CD14-positive monocyte (primary cell): Measurements from ENCODE around the gene RTF2. TPM values are rescaled to one million over a fixed set of nuclear protein-coding genes. Genes with fewer than 3 reads are reported as not detected.

Experiments used
- DNase-seq, 3 donors: peaks; one replicate each; pipeline ENCODE4 v3.0.0-alpha.2; 2011 to 2022
- H2AFZ ChIP-seq: 2 replicates; pipeline ENCODE4 v1.6.0; 2012; ENCODE audit warnings: mild to moderate bottlenecking, low read depth, low read length, inconsistent platforms; ENCODE audit not compliant: insufficient read depth, poor library complexity, severe bottlenecking
- H3K27ac ChIP-seq, 2 donors: 1 replicate in 1 of 2; 2 replicates in 1 of 2; pipeline ENCODE4 v1.5.1; 2012 to 2013; ENCODE audit warnings: low read length in 2 of 2, control low read depth in 1 of 2, inconsistent platforms in 1 of 2, low read depth in 1 of 2, mild to moderate bottlenecking in 1 of 2
- H3K27me3 ChIP-seq, 2 donors: one replicate each; pipeline versions ENCODE4 v1.6.0 to v1.6.1; 2011 to 2013; ENCODE audit warnings: low read length in 2 of 2; ENCODE audit not compliant: control insufficient read depth in 2 of 2, insufficient read depth in 2 of 2
- H3K36me3 ChIP-seq, 2 donors: replicated peaks in 1 of 2; 1 replicate in 1 of 2; 2 replicates in 1 of 2; pipeline versions ENCODE4 v1.5.1 to v1.6.1; 2012 to 2013; ENCODE audit warnings: low read length in 2 of 2, control low read depth in 1 of 2, inconsistent platforms in 1 of 2, mild to moderate bottlenecking in 1 of 2; ENCODE audit not compliant: insufficient read depth in 2 of 2, control insufficient read depth in 1 of 2
- H3K4me1 ChIP-seq, 2 donors: 1 replicate in 1 of 2; 2 replicates in 1 of 2; pipeline versions ENCODE4 v1.5.1 to v1.6.1; 2012 to 2013; ENCODE audit warnings: low read length in 2 of 2, control low read depth in 1 of 2, inconsistent platforms in 1 of 2, mild to moderate bottlenecking in 1 of 2, moderate library complexity in 1 of 2; ENCODE audit not compliant: insufficient read depth in 2 of 2, control insufficient read depth in 1 of 2
- H3K4me2 ChIP-seq: replicated peaks from 2 replicates; pipeline ENCODE3; 2012; ENCODE audit warnings: low read length, moderate library complexity, mild to moderate bottlenecking; ENCODE audit not compliant: poor library complexity, severe bottlenecking; ENCODE audit errors: extremely low read depth
- H3K4me3 ChIP-seq, 3 experiments: fragments of 200-600 bp in 1 of 3; sonication (generic) in 1 of 3; replicated peaks in 1 of 3; 1 replicate in 2 of 3; 2 replicates in 1 of 3; pipeline ENCODE4 v1.5.1; 2011 to 2013; ENCODE audit warnings: low read length in 3 of 3, mild to moderate bottlenecking in 3 of 3, control low read depth in 2 of 3, low read depth in 2 of 3, inconsistent platforms in 1 of 3, moderate library complexity in 1 of 3
- H3K79me2 ChIP-seq: 2 replicates; pipeline ENCODE4 v1.6.0; 2012; ENCODE audit warnings: mild to moderate bottlenecking, control low read depth, inconsistent platforms, low read length, moderate library complexity; ENCODE audit not compliant: insufficient read depth
- H3K9ac ChIP-seq: 2 replicates; pipeline ENCODE4 v1.6.0; 2017; ENCODE audit warnings: low read length, mild to moderate bottlenecking; ENCODE audit not compliant: insufficient read depth, poor library complexity, severe bottlenecking
- H3K9me3 ChIP-seq, 2 donors: replicated peaks in 1 of 2; 1 replicate in 1 of 2; 2 replicates in 1 of 2; pipeline versions ENCODE4 v1.5.1 to v1.6.1; 2012 to 2013; ENCODE audit warnings: low read length in 2 of 2, control low read depth in 1 of 2; ENCODE audit not compliant: control insufficient read depth in 1 of 2, insufficient read depth in 1 of 2
- H4K20me1 ChIP-seq: 2 replicates; pipeline ENCODE4 v1.6.0; 2012; ENCODE audit warnings: mild to moderate bottlenecking, low read length, control low read depth, moderate library complexity; ENCODE audit not compliant: insufficient read depth
- H3K27ac Mint-ChIP-seq, 7 donors: one replicate each; pipeline ENCODE4 v1.8.0; 2020; ENCODE audit warnings: mild to moderate bottlenecking in 7 of 7, mixed read lengths in 7 of 7, moderate library complexity in 6 of 7, inconsistent platforms in 2 of 7
- H3K27me3 Mint-ChIP-seq, 3 donors: one replicate each; pipeline ENCODE4 v1.8.0; 2021 to 2022; ENCODE audit warnings: low read depth in 3 of 3, mild to moderate bottlenecking in 3 of 3, mixed read lengths in 3 of 3, moderate library complexity in 3 of 3, inconsistent platforms in 1 of 3
- H3K36me3 Mint-ChIP-seq, 2 donors: one replicate each; pipeline ENCODE4 v1.8.0; 2020; ENCODE audit warnings: mixed read lengths in 2 of 2, inconsistent platforms in 1 of 2, mild to moderate bottlenecking in 1 of 2
- H3K4me1 Mint-ChIP-seq: one replicate; pipeline ENCODE4 v1.8.0; 2020; ENCODE audit warnings: mild to moderate bottlenecking, mixed read lengths
- H3K4me3 Mint-ChIP-seq, 2 donors: one replicate each; pipeline ENCODE4 v1.8.0; 2020; ENCODE audit warnings: mild to moderate bottlenecking in 2 of 2, mixed read lengths in 2 of 2, moderate library complexity in 1 of 2
- H3K9me3 Mint-ChIP-seq, 7 donors: one replicate each; pipeline ENCODE4 v1.8.0; 2020 to 2022; ENCODE audit warnings: mixed read lengths in 7 of 7, mild to moderate bottlenecking in 6 of 7, moderate library complexity in 6 of 7, inconsistent platforms in 2 of 7
- CTCF ChIP-seq: fragments of 200-600 bp; IDR thresholded peaks from one replicate; pipeline ENCODE4 v1.8.0; 2022; ENCODE audit warnings: antibody characterized with exemption, mild to moderate bottlenecking
- WGBS: methylation state at CpG from one replicate; pipeline ENCODE4 v1.1.5; 2013; ENCODE audit warnings: missing lambda C conversion rate; ENCODE audit not compliant: insufficient coverage; 5-methylcytosine and 5-hydroxymethylcytosine counted together
- intact Hi-C, 2 donors: fragments of 100-400 bp; cut with micrococcal nuclease; formaldehyde crosslinking; loops; one replicate each; pipeline versions ENCODE4 v1.15.0 to v1.15.1; 2023
- polyA plus RNA-seq, 3 donors: library from polyadenylated mRNA; depleted of rRNA in 1 of 3; unstranded in 2 of 3; stranded (reverse) in 1 of 3; fragments of 300-500 nt in 2 of 3; fragments of >200 nt in 1 of 3; fragmentation: Illumina TruSeq in 2 of 3; gene quantifications; 1 replicate in 2 of 3; 2 replicates in 1 of 3; pipeline ENCODE4 v1.2.3, GENCODE V29; 2012 to 2021
- small RNA-seq: library from RNA; depleted of rRNA; stranded (forward); fragments of <200 nt; gene quantifications from one replicate; pipeline ENCODE3, GENCODE V24; 2012; ENCODE audit warnings: low read depth; ENCODE audit not compliant: insufficient read length

RTF2 gene
- polyA plus RNA-seq, 3 donors, result 74.3 to 163 (median 148) TPM

GRCh38 chr20:56565511-56565910, 97.1 kb downstream of the RTF2 start:
- no peak for DNase-seq
- no peaks in the 10 kb centered on the region for H3K36me3 ChIP-seq
- TF ChIP-seq CTCF, result no peak

DNA sequence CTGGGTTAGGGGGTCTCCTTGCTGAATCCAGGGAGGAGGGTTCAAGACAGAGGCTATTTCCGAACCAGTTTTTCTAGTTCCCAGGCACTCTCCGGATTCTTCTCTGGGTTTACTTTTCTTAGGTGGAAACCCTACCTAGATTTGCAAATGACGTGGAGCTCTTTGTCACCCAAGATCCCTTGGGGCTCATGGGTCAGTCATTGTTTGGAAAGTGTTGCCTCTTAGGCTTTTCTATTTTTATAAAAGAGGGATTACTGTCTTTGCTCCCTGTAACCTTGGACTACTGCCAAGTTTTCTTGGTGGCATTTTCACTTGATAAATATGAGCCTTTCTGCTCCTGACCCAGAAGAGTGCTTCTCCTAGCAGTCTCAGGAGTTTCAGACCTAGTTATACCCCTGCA, 98.2 kb downstream of the RTF2 start:
- Mint-ChIP-seq H3K4me1 (no peaks in the 10 kb centered on the region), H3K9me3 (peaks cover 0 to 5% (median 0%) of the 10 kb centered on the region in 7 donors), H3K36me3 (no peaks in the 10 kb centered on the region), H3K27ac (no peak overlapping the region), H3K27me3 (peaks cover 0 to 2% (median 0%) of the 10 kb centered on the region in 3 donors), H3K4me3 (no peak overlapping the region)
- Histone ChIP-seq H3K79me2 (no peaks in the 10 kb centered on the region), H3K27ac (no peak overlapping the region), H3K36me3 (no peaks in the 10 kb centered on the region), H3K9me3 (no peaks in the 10 kb centered on the region), H3K9ac (no peak overlapping the region), H3K4me2 (no peak overlapping the region), H3K4me1 (no peaks in the 10 kb centered on the region), H3K4me3 (no peak overlapping the region), H4K20me1 (no peaks in the 10 kb centered on the region), H3K27me3 (no peaks in the 10 kb centered on the region), H2AFZ (no peak overlapping the region)
- intact Hi-C loops, result no loop called here
- WGBS, result 83% methylated on average over 1 of the region's 3 CpGs
- no peak for TF ChIP-seq CTCF
- DNase-seq, result no peak

More at GRCh38 chr20:56565511-56565910, 97.1 kb downstream of the RTF2 start:
- H3K27ac ChIP-seq, result no peak overlapping the region
- no peaks in the 10 kb centered on the region for H4K20me1 ChIP-seq
- peaks cover 0 to 2% (median 0%) of the 10 kb centered on the region in 3 donors for H3K27me3 Mint-ChIP-seq
- H3K9ac ChIP-seq, result no peak overlapping the region
- 92% methylated on average over 4 of the region's 4 CpGs for WGBS
- no peak overlapping the region for H3K4me2 ChIP-seq
- intact Hi-C loops, result no loop called here
- H3K4me1 ChIP-seq, result no peaks in the 10 kb centered on the region
- peaks cover 0 to 3% (median 0%) of the 10 kb centered on the region in 7 donors for H3K9me3 Mint-ChIP-seq
- H3K4me1 Mint-ChIP-seq, result no peaks in the 10 kb centered on the region
- H3K27ac Mint-ChIP-seq, result no peak overlapping the region
- no peaks in the 10 kb centered on the region for H3K9me3 ChIP-seq
- no peak overlapping the region for H3K4me3 Mint-ChIP-seq
- no peak overlapping the region for H2AFZ ChIP-seq
- H3K4me3 ChIP-seq, result no peak overlapping the region
- no peaks in the 10 kb centered on the region for H3K36me3 Mint-ChIP-seq
- H3K27me3 ChIP-seq, result no peaks in the 10 kb centered on the region
- H3K79me2 ChIP-seq, result no peaks in the 10 kb centered on the region

Small RNA genes within 50 kb of the gene (small RNA-seq; reads per million reads assigned to genes)
- gene RPL39P, result not detected

Other genes starting within 250 kb of the RTF2 start
- not detected for gene MC3R, start 219.9 kb upstream of the RTF2 start, polyA plus RNA-seq
- 10 to 100 TPM; 15.2 to 41.3 (median 34.5) TPM for gene FAM210B, start 109.7 kb upstream of the RTF2 start, polyA plus RNA-seq
- 1 to 10 TPM; 1.4 to 1.7 (median 1.5) TPM for gene AURKA, start 76.4 kb upstream of the RTF2 start, polyA plus RNA-seq
- 10 to 100 TPM in 2 of 3 donors, 1 to 10 TPM in 1; 7.7 to 15.7 (median 10.7) TPM for gene CSTF1, start 76.0 kb upstream of the RTF2 start, polyA plus RNA-seq
- 1 to 10 TPM; 1.9 to 7.4 (median 6.1) TPM for gene CASS4, start 56.4 kb upstream of the RTF2 start, polyA plus RNA-seq
- gene FAM209A, start 56.1 kb downstream of the RTF2 start, polyA plus RNA-seq, result 1 to 10 TPM in 1 of 3 donors, under 1 TPM in 1, not detected in 1; 0.19 to 3.6 TPM
- 1 to 10 TPM in 1 of 3 donors, under 1 TPM in 2; 0.66 to 1.6 (median 0.84) TPM for gene FAM209B, start 64.6 kb downstream of the RTF2 start, polyA plus RNA-seq
- gene TFAP2C, start 160.7 kb downstream of the RTF2 start, polyA plus RNA-seq, result not detected